Measurements from ENCODE around the gene CACNG8.

GRCh38 chr19:54002495-54003315 is 40.0 kb downstream of the CACNG8 start:
- TF ChIP-seq POLR2A (IDR thresholded peaks at IDR 0.05), result no peak
- TF ChIP-seq CTCF (IDR thresholded peaks at IDR 0.05), result no peak

All from thyroid gland (tissue), 4 donors.